GM23338 (cell line): ENCODE data around the gene LRTM2. TPM values are rescaled to one million over a fixed set of nuclear protein-coding genes. Genes with fewer than 3 reads are reported as not detected.

Experiments
- ATAC-seq: fragments of 200-7000 bp; cut with Tn5 transposase; 3 replicates; pipeline ENCODE4 v1.9.1; 2020
- DNase-seq: peaks from one replicate; pipeline ENCODE4 v3.0.0-alpha.2; 2015; ENCODE audit warnings: low spot score
- H2AFZ ChIP-seq: fragments of 200-600 bp; sonication (generic); 2 replicates; pipeline ENCODE4 v1.8.0; 2016; ENCODE audit warnings: antibody characterized with exemption, mild to moderate bottlenecking, moderate library complexity
- H3F3A ChIP-seq: fragments of 200-600 bp; sonication (generic); replicated peaks from 2 replicates; pipeline ENCODE4 v1.8.0; 2017; ENCODE audit warnings: antibody characterized with exemption, mixed run types, low read depth
- H3K27ac ChIP-seq: fragments of 200-600 bp; sonication (generic); 2 replicates; pipeline ENCODE4 v1.6.1; 2016; ENCODE audit warnings: low read depth
- H3K27me3 ChIP-seq: fragments of 200-600 bp; sonication (generic); 2 replicates; pipeline ENCODE4 v1.8.0; 2016; ENCODE audit warnings: mild to moderate bottlenecking, mixed run types, moderate library complexity; ENCODE audit not compliant: insufficient read depth
- H3K36me3 ChIP-seq: fragments of 200-600 bp; sonication (generic); 2 replicates; pipeline ENCODE4 v1.8.0; 2016; ENCODE audit warnings: mild to moderate bottlenecking; ENCODE audit not compliant: insufficient read depth
- H3K4me1 ChIP-seq: fragments of 200-600 bp; sonication (generic); 2 replicates; pipeline ENCODE4 v1.8.0; 2016; ENCODE audit warnings: mild to moderate bottlenecking, moderate library complexity; ENCODE audit not compliant: insufficient read depth
- H3K4me2 ChIP-seq: fragments of 200-600 bp; sonication (generic); 2 replicates; pipeline ENCODE4 v1.7.1; 2017; ENCODE audit warnings: mixed run types
- H3K4me3 ChIP-seq: fragments of 200-600 bp; sonication (generic); 2 replicates; pipeline ENCODE4 v1.6.1; 2016; ENCODE audit warnings: mixed run types
- H3K79me2 ChIP-seq: fragments of 200-600 bp; sonication (generic); replicated peaks from 2 replicates; pipeline ENCODE4 v1.8.0; 2017; ENCODE audit warnings: mild to moderate bottlenecking; ENCODE audit not compliant: insufficient read depth
- H3K9me2 ChIP-seq: fragments of 200-600 bp; sonication (generic); 2 replicates; pipeline ENCODE4 v1.8.0; 2017; ENCODE audit not compliant: insufficient read depth
- H4K20me1 ChIP-seq: fragments of 200-600 bp; sonication (generic); replicated peaks from 2 replicates; pipeline ENCODE4 v1.8.0; 2017; ENCODE audit warnings: mild to moderate bottlenecking; ENCODE audit not compliant: insufficient read depth
- H3K27ac Mint-ChIP-seq: 2 replicates; pipeline ENCODE4 v1.8.0; 2020; ENCODE audit warnings: inconsistent platforms, mild to moderate bottlenecking, moderate library complexity, mixed read lengths
- H3K27me3 Mint-ChIP-seq: 3 replicates; pipeline ENCODE4 v1.8.0; 2022; ENCODE audit warnings: low read depth, mild to moderate bottlenecking, moderate library complexity, mixed read lengths, inconsistent platforms; ENCODE audit not compliant: insufficient read depth, poor library complexity
- H3K36me3 Mint-ChIP-seq: 3 replicates; pipeline ENCODE4 v1.8.0; 2021; ENCODE audit warnings: low read depth, mild to moderate bottlenecking, inconsistent platforms, moderate library complexity, mixed read lengths
- H3K4me1 Mint-ChIP-seq: 3 replicates; pipeline ENCODE4 v1.8.0; 2020; ENCODE audit warnings: mild to moderate bottlenecking, inconsistent platforms, mixed read lengths
- H3K4me3 Mint-ChIP-seq: 3 replicates; pipeline ENCODE4 v1.8.0; 2021; ENCODE audit warnings: moderate library complexity, mild to moderate bottlenecking, inconsistent platforms, mixed read lengths
- H3K9me3 Mint-ChIP-seq: 3 replicates; pipeline ENCODE4 v1.8.0; 2020; ENCODE audit warnings: moderate library complexity, mild to moderate bottlenecking, inconsistent platforms, mixed read lengths
- CREB1 ChIP-seq: fragments of 250-450 bp; sonication (Bioruptor Pico); IDR thresholded peaks from 2 replicates; pipeline ENCODE4 v1.5.0; 2020; ENCODE audit warnings: low read depth, mild to moderate bottlenecking, moderate library complexity
- CTCF ChIP-seq, 2 experiments: fragments of 200-600 bp in 1 of 2; sonication (generic) in 1 of 2; conservative IDR thresholded peaks; 2 replicates each; pipeline versions ENCODE4 v1.5.1 to v1.6.1; 2016 to 2017; ENCODE audit warnings: antibody characterized with exemption in 2 of 2, low read depth in 2 of 2, mild to moderate bottlenecking in 2 of 2, moderate library complexity in 1 of 2
- EZH2 ChIP-seq: fragments of 200-600 bp; sonication (generic); IDR thresholded peaks from one replicate; pipeline ENCODE4 v1.8.0; 2017; ENCODE audit warnings: antibody characterized with exemption, mild to moderate bottlenecking, low read depth; ENCODE audit not compliant: unreplicated experiment
- JUNB ChIP-seq: IDR thresholded peaks from one replicate; pipeline ENCODE4 v1.6.1; 2016; ENCODE audit warnings: antibody characterized with exemption; ENCODE audit not compliant: unreplicated experiment
- NANOG ChIP-seq: IDR thresholded peaks from 2 replicates; pipeline ENCODE4 v1.6.1; 2016; ENCODE audit warnings: antibody characterized with exemption, borderline replicate concordance
- POLR2AphosphoS5 ChIP-seq: IDR thresholded peaks from 2 replicates; pipeline ENCODE4 v1.6.1; 2016; ENCODE audit warnings: antibody characterized with exemption, low read depth
- REST ChIP-seq: IDR thresholded peaks from one replicate; pipeline ENCODE4 v1.6.1; 2018; ENCODE audit warnings: antibody characterized with exemption; ENCODE audit not compliant: unreplicated experiment
- STAT1 ChIP-seq: IDR thresholded peaks from one replicate; pipeline ENCODE4 v1.6.1; 2016; ENCODE audit warnings: antibody characterized with exemption; ENCODE audit not compliant: unreplicated experiment
- ZNF114 ChIP-seq: fragments of 250-450 bp; sonication (Bioruptor Pico); IDR thresholded peaks from 2 replicates; pipeline ENCODE4 v1.5.0; 2020; ENCODE audit warnings: mild to moderate bottlenecking, moderate library complexity
- ZNF331 ChIP-seq: fragments of 250-450 bp; sonication (Bioruptor Pico); IDR thresholded peaks from 2 replicates; pipeline ENCODE4 v1.5.0; 2020; ENCODE audit warnings: low read depth, mild to moderate bottlenecking, moderate library complexity
- polyA plus RNA-seq: library from polyadenylated mRNA; unstranded; fragments of >200 nt; fragmentation: Nextera tagmentation; extraction: Ambion mirVana; gene quantifications from 2 replicates; pipeline ENCODE4 v1.2.1, GENCODE V29; 2016
- total RNA-seq: library from RNA; depleted of rRNA; stranded (reverse); fragments of >200 nt; shearing (Covaris generic); gene quantifications from 2 replicates; pipeline ENCODE4 v1.2.3, GENCODE V29; 2014

LRTM2 gene
- total and polyA plus RNA-seq, 2 experiments from 2014 or later: 0.08 TPM; not detected in 1

- Mint-ChIP-seq H3K4me3 (no peak overlapping the region), H3K36me3 (no peaks in the 10 kb centered on the region), H3K4me1 (peaks cover 5% of the 10 kb centered on the region; the same call in 2 of the 3 replicates), H3K27ac (no peak overlapping the region), H3K27me3 (peaks cover 13% of the 10 kb centered on the region), H3K9me3 (no peaks in the 10 kb centered on the region)
- H3K4me1 ChIP-seq: no peaks in the 10 kb centered on the region
- no peaks in the 10 kb centered on the region for H3K36me3 ChIP-seq
- H4K20me1 ChIP-seq: no peaks in the 10 kb centered on the region
- no peaks in the 10 kb centered on the region for H3K27me3 ChIP-seq
- DNase-seq (no peak), ATAC-seq (no peak)
- H2AFZ ChIP-seq: no peak overlapping the region
- H3F3A ChIP-seq: peaks cover 7% of the 10 kb centered on the region; the same call in 1 of the 2 replicates
- TF ChIP-seq STAT1: no peak
- TF ChIP-seq JUNB: no peak
- H3K4me2 ChIP-seq: no peak overlapping the region
- H3K27ac ChIP-seq: no peak overlapping the region
- no peaks in the 10 kb centered on the region for H3K9me2 ChIP-seq
- H3K79me2 ChIP-seq: no peaks in the 10 kb centered on the region
- H3K4me3 ChIP-seq: no peak overlapping the region
Observed at GRCh38 chr12:1873531-1874510, 53.5 kb downstream of the LRTM2 start.

- Histone ChIP-seq H4K20me1 (no peaks in the 10 kb centered on the region), H3K79me2 (no peaks in the 10 kb centered on the region), H3K4me3 (no peak overlapping the region), H3K9me2 (no peaks in the 10 kb centered on the region), H3K36me3 (no peaks in the 10 kb centered on the region), H3K4me2 (no peak overlapping the region), H3K4me1 (no peaks in the 10 kb centered on the region), H2AFZ (no peak overlapping the region), H3F3A (peaks cover 7% of the 10 kb centered on the region; the same call in 1 of the 2 replicates), H3K27me3 (no peaks in the 10 kb centered on the region), H3K27ac (no peak overlapping the region)
- peaks cover 18% of the 10 kb centered on the region for H3K27me3 Mint-ChIP-seq
- no peak for ATAC-seq
- H3K4me1 Mint-ChIP-seq: peaks cover 1% of the 10 kb centered on the region; the same call in 2 of the 3 replicates
- DNase-seq: no peak
- no peaks in the 10 kb centered on the region for H3K9me3 Mint-ChIP-seq
- no peak overlapping the region for H3K27ac Mint-ChIP-seq
- no peak overlapping the region for H3K4me3 Mint-ChIP-seq
- no peaks in the 10 kb centered on the region for H3K36me3 Mint-ChIP-seq
- TF ChIP-seq STAT1 (no peak), REST (no peak), ZNF331 (CRISPR knock-in tag) (no peak), EZH2 (no peak), NANOG (no peak), POLR2AphosphoS5 (no peak), CREB1 (CRISPR knock-in tag) (no peak), CTCF (conservative IDR thresholded peaks at IDR 0.05; ENCODE audit: low read depth in 2 of 2) (no peak), ZNF114 (CRISPR knock-in tag) (no peak), JUNB (no peak)
Observed at GRCh38 chr12:1875608-1876007, 55.2 kb downstream of the LRTM2 start.
